A673 (cell line): ENCODE results near the gene WIPF1. TPM values are rescaled to one million over a fixed set of nuclear protein-coding genes. Genes with fewer than 3 reads are reported as not detected.

Experiments
- BruUV-seq: library from RNA; stranded (reverse); fragments of 400-500 nt; replicated peaks from 2 replicates; lab custom pipeline; 2021; lab: Mats Ljungman, UMichigan
- CTCF ChIA-PET: fragments of 300-600 bp; sonication (Branson Sonifier 250); formaldehyde crosslinking; loops from one replicate; lab custom pipeline; 2022; ENCODE audit warnings: antibody characterized with exemption; lab: Charles Lee
- POLR2A ChIA-PET: fragments of 300-600 bp; sonication (Branson Sonifier 250); formaldehyde crosslinking; loops from one replicate; lab custom pipeline; 2022; ENCODE audit warnings: antibody characterized with exemption; ENCODE audit not compliant: low non-redundant PET; lab: Charles Lee
- DNase-seq: peaks from one replicate; pipeline ENCODE4 v3.0.0-alpha.2; 2015; ENCODE audit warnings: low spot score
- H3K27ac ChIP-seq: fragments of 200-600 bp; sonication (generic); 2 replicates; pipeline ENCODE4 v1.5.1; 2016; ENCODE audit warnings: mixed run types, low read depth, mild to moderate bottlenecking, mixed read lengths, antibody characterized with exemption, low read length; ENCODE audit not compliant: poor library complexity, severe bottlenecking
- H3K27me3 ChIP-seq: fragments of 200-600 bp; sonication (generic); replicated peaks from 2 replicates; pipeline ENCODE4 v1.6.1; 2017; ENCODE audit warnings: mixed run types, low read depth, mild to moderate bottlenecking, mixed read lengths, antibody characterized with exemption, low read length; ENCODE audit not compliant: insufficient read depth, poor library complexity
- H3K36me3 ChIP-seq: fragments of 200-600 bp; sonication (generic); 2 replicates; pipeline ENCODE4 v1.6.1; 2016; ENCODE audit warnings: mixed run types, mild to moderate bottlenecking, mixed read lengths, antibody characterized with exemption, low read length; ENCODE audit not compliant: insufficient read depth, poor library complexity, severe bottlenecking
- H3K4me1 ChIP-seq: fragments of 200-600 bp; sonication (generic); 2 replicates; pipeline ENCODE4 v1.6.1; 2017; ENCODE audit warnings: mixed run types, mild to moderate bottlenecking, mixed read lengths, antibody characterized with exemption, low read length; ENCODE audit not compliant: insufficient read depth, poor library complexity, severe bottlenecking
- H3K4me3 ChIP-seq: fragments of 200-600 bp; sonication (generic); 2 replicates; pipeline ENCODE4 v1.5.1; 2016; ENCODE audit warnings: low read depth, mixed run types, mild to moderate bottlenecking, mixed read lengths, low read length; ENCODE audit not compliant: poor library complexity, severe bottlenecking
- H3K9me3 ChIP-seq: fragments of 200-600 bp; sonication (generic); 2 replicates; pipeline ENCODE4 v1.6.1; 2016; ENCODE audit warnings: mixed run types, low read depth, mild to moderate bottlenecking, mixed read lengths, antibody characterized with exemption, low read length; ENCODE audit not compliant: poor library complexity, severe bottlenecking
- CTCF ChIP-seq: fragments of 300-800, 200-600 bp; sonication (generic); conservative IDR thresholded peaks from 2 replicates; pipeline ENCODE4 v1.5.1; 2017; ENCODE audit warnings: low read depth, mild to moderate bottlenecking, antibody characterized with exemption, low read length, moderate library complexity, mixed read lengths
- EZH2 ChIP-seq: fragments of 200-600 bp; sonication (generic); IDR thresholded peaks from 2 replicates; pipeline ENCODE4 v1.6.1; 2017; ENCODE audit warnings: borderline replicate concordance, low read depth, mild to moderate bottlenecking, mixed read lengths, antibody characterized with exemption, low read length; ENCODE audit not compliant: poor library complexity, severe bottlenecking
- intact Hi-C: fragments of 100-400 bp; cut with micrococcal nuclease; formaldehyde crosslinking; loops from one replicate; pipeline ENCODE4 v1.10.0; 2022; ENCODE audit not compliant: unreplicated experiment
- total RNA-seq: library from RNA; stranded (reverse); gene quantifications from 2 replicates; pipeline ENCODE4 v1.2.3, GENCODE V29; 2021

Gene WIPF1
- total RNA-seq, 1 experiment from 2014 or later = 1.1 TPM

- POLR2A ChIA-PET = no interaction called here
- H3K36me3 ChIP-seq = no peaks in the 10 kb centered on the region
Observed at GRCh38 chr2:174572556-174572955, 25.0 kb downstream of the WIPF1 start.

GRCh38 chr2:174571669-174572323, 25.8 kb downstream of the WIPF1 start:
- POLR2A ChIA-PET = no interaction called here
- H3K27ac ChIP-seq = no peak overlapping the region

More at GRCh38 chr2:174572556-174572955, 25.0 kb downstream of the WIPF1 start:
- Histone ChIP-seq H3K27me3 (no peaks in the 10 kb centered on the region), H3K27ac (no peak overlapping the region), H3K4me3 (no peak overlapping the region), H3K9me3 (no peaks in the 10 kb centered on the region), H3K4me1 (no peaks in the 10 kb centered on the region)
- CTCF ChIA-PET = no interaction called here
- intact Hi-C loops = no loop called here
- BruUV-seq = no TSS peak
- TF ChIP-seq CTCF (no peak), EZH2 (no peak)
- DNase-seq = no peak

GRCh38 chr2:174570318-174570958, 27.2 kb downstream of the WIPF1 start:
- Histone ChIP-seq H3K27me3 (no peaks in the 10 kb centered on the region), H3K4me3 (no peak overlapping the region), H3K27ac (no peak overlapping the region), H3K4me1 (no peaks in the 10 kb centered on the region), H3K9me3 (no peaks in the 10 kb centered on the region), H3K36me3 (no peaks in the 10 kb centered on the region)
- intact Hi-C loops = no loop called here
- TF ChIP-seq EZH2 (no peak), CTCF (no peak)
- BruUV-seq = no TSS peak
- POLR2A ChIA-PET = no interaction called here
- no peak for DNase-seq
- CTCF ChIA-PET = no interaction called here

More at GRCh38 chr2:174571669-174572323, 25.8 kb downstream of the WIPF1 start:
- CTCF ChIA-PET = no interaction called here
- H3K9me3 ChIP-seq = no peaks in the 10 kb centered on the region
- no peak for TF ChIP-seq CTCF
- TF ChIP-seq EZH2 = no peak
- H3K27me3 ChIP-seq = no peaks in the 10 kb centered on the region
- no peak for DNase-seq
- H3K4me1 ChIP-seq = no peaks in the 10 kb centered on the region
- no peaks in the 10 kb centered on the region for H3K36me3 ChIP-seq
- intact Hi-C loops = no loop called here
- no peak overlapping the region for H3K4me3 ChIP-seq
- BruUV-seq = no TSS peak
